GM12878 (cell line): ENCODE results near the gene CRY1. TPM values are rescaled to one million over a fixed set of nuclear protein-coding genes. Genes with fewer than 3 reads are reported as not detected.

ENCODE experiments used
- ATAC-seq: fragments of 200-7000 bp; cut with Tn5 transposase; 3 replicates; pipeline ENCODE4 v1.9.1; 2020; ENCODE audit warnings: mild to moderate bottlenecking, moderate library complexity
- BruUV-seq: library from RNA; stranded (reverse); fragments of 400-500 nt; replicated peaks from 2 replicates; lab custom pipeline; 2021; lab: Mats Ljungman, UMichigan
- CTCF ChIA-PET: fragments of 300-600 bp; sonication (Branson Sonifier 250); formaldehyde crosslinking; extraction: SDS; loops from one replicate; lab custom pipeline; 2021; ENCODE audit warnings: inconsistent platforms; lab: Yijun Ruan, JAX
- POLR2A ChIA-PET: fragments of 350-600 bp; formaldehyde crosslinking; extraction: SDS; loops from one replicate; lab custom pipeline; 2021; ENCODE audit warnings: inconsistent platforms; lab: Charles Lee
- RAD21 ChIA-PET: fragments of 300-600 bp; sonication (Branson Sonifier 250); formaldehyde crosslinking; loops from one replicate; lab custom pipeline; 2023; ENCODE audit warnings: antibody characterized with exemption; ENCODE audit not compliant: unreplicated experiment; lab: Charles Lee
- SMC1A ChIA-PET: fragments of 300-600 bp; sonication (Branson Sonifier 250); formaldehyde crosslinking; loops from one replicate; lab custom pipeline; 2023; ENCODE audit not compliant: unreplicated experiment, uncharacterized antibody; lab: Charles Lee
- DNase-seq: peaks from one replicate; pipeline ENCODE4 v3.0.0-alpha.2; 2011; ENCODE audit warnings: low read depth, low spot score
- FAIRE-seq: peaks from 3 replicates; lab custom pipeline; 2011; peaks lifted over from hg19 to GRCh38; lab: Jason Lieb, UNC
- H2AFZ ChIP-seq: 2 replicates; pipeline ENCODE4 v1.6.0; 2011; ENCODE audit warnings: low read depth, low read length, control low read depth; ENCODE audit not compliant: control insufficient read depth
- H3K27ac ChIP-seq: 2 replicates; pipeline ENCODE4 v1.5.1; 2011; ENCODE audit warnings: control low read depth; ENCODE audit not compliant: control insufficient read depth, insufficient read depth
- H3K27me3 ChIP-seq, 2 experiments: replicated peaks in 1 of 2; 2 replicates each; pipeline versions ENCODE4 v1.6.0 to v1.6.1; 2011; ENCODE audit warnings: low read length in 1 of 2; ENCODE audit not compliant: control insufficient read depth in 2 of 2, insufficient read depth in 2 of 2
- H3K36me3 ChIP-seq, 2 experiments: 2 replicates each; pipeline ENCODE4 v1.5.1; 2011; ENCODE audit warnings: low read length in 1 of 2; ENCODE audit not compliant: control insufficient read depth in 2 of 2, insufficient read depth in 2 of 2
- H3K4me1 ChIP-seq: 2 replicates; pipeline ENCODE4 v1.6.1; 2011; ENCODE audit warnings: mild to moderate bottlenecking, low read length, moderate library complexity, mixed read lengths; ENCODE audit not compliant: control insufficient read depth, insufficient read depth
- H3K4me2 ChIP-seq: 2 replicates; pipeline ENCODE4 v1.6.0; 2011; ENCODE audit warnings: control low read depth; ENCODE audit not compliant: control insufficient read depth, insufficient read depth
- H3K4me3 ChIP-seq: fragments of 200-600 bp; sonication (generic); 2 replicates; pipeline ENCODE4 v1.5.1; 2016
- H3K79me2 ChIP-seq: 2 replicates; pipeline ENCODE4 v1.6.0; 2011; ENCODE audit warnings: low read length; ENCODE audit not compliant: control insufficient read depth, insufficient read depth
- H3K9ac ChIP-seq: 2 replicates; pipeline ENCODE4 v1.8.0; 2011; ENCODE audit warnings: low read length, control low read depth, mixed read lengths; ENCODE audit not compliant: control insufficient read depth, insufficient read depth
- H3K9me3 ChIP-seq: replicated peaks from 3 replicates; pipeline ENCODE4 v1.5.1; 2011; ENCODE audit warnings: mild to moderate bottlenecking, low read length; ENCODE audit not compliant: control insufficient read depth, insufficient read depth
- H4K20me1 ChIP-seq: 2 replicates; pipeline ENCODE4 v1.6.0; 2011; ENCODE audit not compliant: control insufficient read depth, insufficient read depth
- CBX5 ChIP-seq: sonication (generic); IDR thresholded peaks from 2 replicates; pipeline ENCODE4 v1.6.1; 2016; ENCODE audit warnings: low read depth, moderate library complexity, mild to moderate bottlenecking, inconsistent platforms
- HDGF ChIP-seq: fragments of 450-650 bp; IDR thresholded peaks from 2 replicates; pipeline ENCODE4 v1.6.1; 2016; ENCODE audit warnings: antibody characterized with exemption
- IRF4 ChIP-seq: IDR thresholded peaks from 2 replicates; pipeline ENCODE4 v1.6.1; 2011; ENCODE audit warnings: low read depth, low read length
- KLF5 ChIP-seq: fragments of 450-650 bp; IDR thresholded peaks from 2 replicates; pipeline ENCODE4 v1.6.1; 2014; ENCODE audit warnings: mild to moderate bottlenecking; ENCODE audit not compliant: partially characterized antibody
- MTA2 ChIP-seq: fragments of 450-650 bp; IDR thresholded peaks from 2 replicates; pipeline ENCODE4 v1.6.1; 2016; ENCODE audit warnings: low read depth, mild to moderate bottlenecking, moderate library complexity
- RAD21 ChIP-seq: IDR thresholded peaks from 2 replicates; pipeline ENCODE4 v1.6.1; 2011; ENCODE audit warnings: mild to moderate bottlenecking, low read depth, low read length, moderate library complexity; ENCODE audit not compliant: insufficient read depth
- SIN3A ChIP-seq: IDR thresholded peaks from 2 replicates; pipeline ENCODE4 v1.6.1; 2012; ENCODE audit warnings: low read depth, low read length, improper control_type of control experiment
- SMAD1 ChIP-seq: fragments of 450-650 bp; IDR thresholded peaks from 2 replicates; pipeline ENCODE4 v1.6.1; 2018; ENCODE audit warnings: mild to moderate bottlenecking, low read depth; ENCODE audit not compliant: partially characterized antibody
- SMAD5 ChIP-seq: IDR thresholded peaks from 2 replicates; pipeline ENCODE4 v1.6.1; 2016; ENCODE audit warnings: antibody characterized with exemption, low read depth
- STAT3 ChIP-seq: IDR thresholded peaks from 2 replicates; pipeline ENCODE4 v1.6.1; 2011; ENCODE audit warnings: low read depth, low read length, improper control_type of control experiment
- ZSCAN29 ChIP-seq: fragments of 450-650 bp; IDR thresholded peaks from 2 replicates; pipeline ENCODE4 v1.6.1; 2017; ENCODE audit warnings: mild to moderate bottlenecking, moderate library complexity
- WGBS: methylation state at CpG from one replicate; pipeline ENCODE4 v1.1.6; 2016; ENCODE audit warnings: low lambda C conversion rate; ENCODE audit not compliant: insufficient replicate concordance, insufficient coverage; ENCODE audit errors: missing lambda C conversion rate; 5-methylcytosine and 5-hydroxymethylcytosine counted together
- in situ Hi-C: fragments of 300-500 bp; cut with MboI; formaldehyde crosslinking; loops from 9 replicates; pipeline ENCODE4 v1.14.3; 2018; ENCODE audit warnings: mixed read lengths
- intact Hi-C: fragments of 100-400 bp; cut with micrococcal nuclease; formaldehyde crosslinking; loops from one replicate; pipeline ENCODE4 v1.14.2; 2022; ENCODE audit not compliant: unreplicated experiment
- polyA plus RNA-seq, 11 experiments: library from polyadenylated mRNA; depleted of rRNA in 4 of 11; unstranded in 6 of 11; stranded (reverse) in 5 of 11; fragments of >200 nt; fragmentation: Nextera tagmentation in 4 of 11; fragmentation: Illumina TruSeq in 1 of 11; extraction: Ambion mirVana in 4 of 11; extraction: Trizol in 1 of 11; gene quantifications; 1 replicate in 1 of 11; 2 replicates in 10 of 11; pipeline versions ENCODE4 v1.2.1 to v1.2.3, GENCODE V29; 2011 to 2016; ENCODE audit warnings: inconsistent platforms in 2 of 11, missing spikeins in 2 of 11, low read depth in 1 of 11
- total RNA-seq, 4 experiments: library from RNA; depleted of rRNA in 3 of 4; stranded (reverse); fragments of >200 nt in 3 of 4; fragmentation: Illumina TruSeq in 1 of 4; extraction: Trizol in 1 of 4; gene quantifications; 2 replicates each; pipeline versions ENCODE4 v1.2.1 to v1.2.3, GENCODE V29; 2013 to 2021
- TF ChIP-seq, protein P1 (sequence below), 3 experiments: IDR thresholded peaks in 2 of 3; conservative IDR thresholded peaks in 1 of 3; 2 replicates each; pipeline ENCODE4 v1.5.1; 2011; ENCODE audit warnings: low read depth in 3 of 3, low read length in 3 of 3, mild to moderate bottlenecking in 3 of 3, control low read depth in 2 of 3, moderate library complexity in 2 of 3, inconsistent platforms in 1 of 3, mixed read lengths in 1 of 3; ENCODE audit not compliant: control insufficient read depth in 2 of 3, insufficient read depth in 1 of 3; ENCODE audit errors: extremely low read depth in 1 of 3
- TF ChIP-seq, protein P2 (sequence below): IDR thresholded peaks from 2 replicates; pipeline ENCODE4 v1.6.1; 2012; ENCODE audit warnings: low read depth, low read length, improper control_type of control experiment

CRY1 gene
- total and polyA plus RNA-seq, 10 of the 15 experiments (the other 5 are each of a cell fraction or from before 2014, with no cell fraction given), result 1.6 to 10.9 (median 5.4) TPM

DNA sequence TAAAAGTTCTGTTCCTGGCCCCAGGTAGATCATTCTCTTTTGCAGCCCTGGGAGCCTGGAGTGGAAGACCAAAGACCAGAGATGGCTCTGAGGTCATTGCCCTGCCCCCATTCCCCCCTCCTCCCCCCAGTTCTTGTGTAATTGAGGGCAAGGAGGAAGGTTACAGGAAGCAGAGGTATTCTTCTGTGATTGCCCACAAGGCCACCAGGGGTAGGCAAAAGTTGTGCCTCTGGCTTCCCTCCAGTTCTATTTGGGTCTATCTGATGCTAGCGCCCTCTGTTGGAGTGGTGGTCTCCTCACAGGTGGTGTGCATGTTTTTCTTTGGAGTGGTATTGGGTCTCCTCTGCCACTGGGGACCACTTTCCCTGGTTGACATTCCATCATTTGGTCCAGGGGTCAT lies 41.2 kb upstream of the CRY1 start:
- H3K9me3 ChIP-seq, result no peaks in the 10 kb centered on the region
- H4K20me1 ChIP-seq, result no peaks in the 10 kb centered on the region
- WGBS, result 0% methylated on average over 1 of the region's 1 CpG
- POLR2A ChIA-PET, result no interaction called here
- no peak overlapping the region for H3K27ac ChIP-seq
- RAD21 ChIA-PET, result interaction anchor here (1.0 kb wide), 1 partner anchor 268 kb away, joined by 3 read pairs; no protein-coding TSS in a partner anchor
- H3K79me2 ChIP-seq, result no peaks in the 10 kb centered on the region
- in situ Hi-C loops, result loop anchor here (5.0 to 25.0 kb wide), 2 partner anchors 478 to 1278 kb away; no protein-coding TSS in a partner anchor
- no peak overlapping the region for H2AFZ ChIP-seq
- no peaks in the 10 kb centered on the region for H3K36me3 ChIP-seq
- TF ChIP-seq ZSCAN29, result no peak
- TF ChIP-seq, protein P1, sequence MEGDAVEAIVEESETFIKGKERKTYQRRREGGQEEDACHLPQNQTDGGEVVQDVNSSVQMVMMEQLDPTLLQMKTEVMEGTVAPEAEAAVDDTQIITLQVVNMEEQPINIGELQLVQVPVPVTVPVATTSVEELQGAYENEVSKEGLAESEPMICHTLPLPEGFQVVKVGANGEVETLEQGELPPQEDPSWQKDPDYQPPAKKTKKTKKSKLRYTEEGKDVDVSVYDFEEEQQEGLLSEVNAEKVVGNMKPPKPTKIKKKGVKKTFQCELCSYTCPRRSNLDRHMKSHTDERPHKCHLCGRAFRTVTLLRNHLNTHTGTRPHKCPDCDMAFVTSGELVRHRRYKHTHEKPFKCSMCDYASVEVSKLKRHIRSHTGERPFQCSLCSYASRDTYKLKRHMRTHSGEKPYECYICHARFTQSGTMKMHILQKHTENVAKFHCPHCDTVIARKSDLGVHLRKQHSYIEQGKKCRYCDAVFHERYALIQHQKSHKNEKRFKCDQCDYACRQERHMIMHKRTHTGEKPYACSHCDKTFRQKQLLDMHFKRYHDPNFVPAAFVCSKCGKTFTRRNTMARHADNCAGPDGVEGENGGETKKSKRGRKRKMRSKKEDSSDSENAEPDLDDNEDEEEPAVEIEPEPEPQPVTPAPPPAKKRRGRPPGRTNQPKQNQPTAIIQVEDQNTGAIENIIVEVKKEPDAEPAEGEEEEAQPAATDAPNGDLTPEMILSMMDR (IDR thresholded peaks at IDR 0.05 in 2 of 3, conservative IDR thresholded peaks at IDR 0.05 in 1 of 3; ENCODE audit: control insufficient read depth in 2 of 3, extremely low read depth in 1 of 3, insufficient read depth in 1 of 3, low read depth in 3 of 3, low read length in 3 of 3), result peak in 2 of 3 experiments; percentile 10 to 34; a peak in 3 of 6 replicates
- SMC1A ChIA-PET, result interaction anchor here (1.2 to 7.5 kb wide), 3 partner anchors 8 to 474 kb away, joined by 3 to 94 read pairs (median 4); no protein-coding TSS in a partner anchor
- H3K4me3 ChIP-seq, result no peak overlapping the region
- H3K27me3 ChIP-seq, result no peaks in the 10 kb centered on the region; a peak in 1 of 4 replicates
- H3K4me2 ChIP-seq, result no peak overlapping the region
- no TSS peak for BruUV-seq
- ATAC-seq (peak; percentile 49), FAIRE-seq (no peak), DNase-seq (no peak)
- no peak overlapping the region for H3K9ac ChIP-seq
- H3K4me1 ChIP-seq, result no peaks in the 10 kb centered on the region
- CTCF ChIA-PET, result interaction anchor here (0.9 to 9.8 kb wide), 5 partner anchors 23 to 480 kb away, joined by 3 to 219 read pairs (median 4); no protein-coding TSS in a partner anchor
- intact Hi-C loops, result no loop called here

DNA sequence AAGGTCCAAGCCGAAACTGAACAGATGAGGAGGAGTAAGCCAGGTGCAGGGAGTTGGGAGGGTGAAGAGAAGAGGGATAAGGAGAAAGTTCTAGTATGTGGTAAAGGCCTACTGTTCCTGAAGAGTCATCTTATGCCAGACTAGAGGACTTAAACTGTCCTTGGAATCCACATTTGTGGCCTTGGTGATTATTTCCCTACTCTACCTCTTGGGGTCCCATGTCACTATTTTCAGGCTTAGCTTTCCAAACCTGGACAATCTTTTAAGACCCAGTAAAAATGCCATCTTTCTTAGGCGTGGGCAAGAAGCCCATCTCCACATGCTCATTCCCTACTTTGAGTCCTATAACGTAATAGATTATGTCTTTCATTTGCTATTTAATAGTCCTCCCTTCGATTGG lies 40.1 kb upstream of the CRY1 start:
- H2AFZ ChIP-seq, result no peak overlapping the region
- no TSS peak for BruUV-seq
- H3K36me3 ChIP-seq, result no peaks in the 10 kb centered on the region
- DNase-seq (no peak), ATAC-seq (no peak), FAIRE-seq (no peak)
- intact Hi-C loops (no loop called here), in situ Hi-C loops (loop anchor here (5.0 to 25.0 kb wide), 2 partner anchors 479 to 1279 kb away; no protein-coding TSS in a partner anchor)
- H4K20me1 ChIP-seq, result no peaks in the 10 kb centered on the region
- no peak overlapping the region for H3K27ac ChIP-seq
- H3K4me3 ChIP-seq, result no peak overlapping the region
- no peaks in the 10 kb centered on the region for H3K79me2 ChIP-seq
- SMC1A ChIA-PET, result interaction anchor here (1.2 to 7.5 kb wide), 2 partner anchors 10 to 475 kb away, joined by 3 to 94 read pairs; no protein-coding TSS in a partner anchor
- H3K27me3 ChIP-seq, result no peaks in the 10 kb centered on the region; a peak in 1 of 4 replicates
- no peaks in the 10 kb centered on the region for H3K4me1 ChIP-seq
- no peak overlapping the region for H3K4me2 ChIP-seq
- CTCF ChIA-PET, result interaction anchor here (0.9 to 9.8 kb wide), 9 partner anchors 10 to 538 kb away, joined by 3 to 219 read pairs (median 4); no protein-coding TSS in a partner anchor
- H3K9ac ChIP-seq, result no peak overlapping the region
- H3K9me3 ChIP-seq, result no peaks in the 10 kb centered on the region
- POLR2A ChIA-PET, result no interaction called here
- RAD21 ChIA-PET, result interaction anchor here (1.0 to 5.0 kb wide), 2 partner anchors 269 to 474 kb away, joined by 3 to 71 read pairs; no protein-coding TSS in a partner anchor
- WGBS, result 0% methylated on average over 4 of the region's 4 CpGs
- TF ChIP-seq SMAD5 (no peak), STAT3 (no peak), RAD21 (no peak), IRF4 (no peak), CBX5 (no peak), MTA2 (no peak), KLF5 (no peak), HDGF (no peak), SMAD1 (no peak), SIN3A (no peak)
- TF ChIP-seq, protein P2, sequence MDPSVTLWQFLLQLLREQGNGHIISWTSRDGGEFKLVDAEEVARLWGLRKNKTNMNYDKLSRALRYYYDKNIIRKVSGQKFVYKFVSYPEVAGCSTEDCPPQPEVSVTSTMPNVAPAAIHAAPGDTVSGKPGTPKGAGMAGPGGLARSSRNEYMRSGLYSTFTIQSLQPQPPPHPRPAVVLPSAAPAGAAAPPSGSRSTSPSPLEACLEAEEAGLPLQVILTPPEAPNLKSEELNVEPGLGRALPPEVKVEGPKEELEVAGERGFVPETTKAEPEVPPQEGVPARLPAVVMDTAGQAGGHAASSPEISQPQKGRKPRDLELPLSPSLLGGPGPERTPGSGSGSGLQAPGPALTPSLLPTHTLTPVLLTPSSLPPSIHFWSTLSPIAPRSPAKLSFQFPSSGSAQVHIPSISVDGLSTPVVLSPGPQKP, result no peak
